ENCODE measurements around the gene NGEF. TPM values are rescaled to one million over a fixed set of nuclear protein-coding genes. Genes with fewer than 3 reads are reported as not detected.
A peak's percentile ranks its signal among the peaks of the same experiment; 100 is the strongest.

The NGEF gene
- total and polyA plus RNA-seq, 4 donors, result 10.6 to 22.6 (median 10.8) TPM

DNA sequence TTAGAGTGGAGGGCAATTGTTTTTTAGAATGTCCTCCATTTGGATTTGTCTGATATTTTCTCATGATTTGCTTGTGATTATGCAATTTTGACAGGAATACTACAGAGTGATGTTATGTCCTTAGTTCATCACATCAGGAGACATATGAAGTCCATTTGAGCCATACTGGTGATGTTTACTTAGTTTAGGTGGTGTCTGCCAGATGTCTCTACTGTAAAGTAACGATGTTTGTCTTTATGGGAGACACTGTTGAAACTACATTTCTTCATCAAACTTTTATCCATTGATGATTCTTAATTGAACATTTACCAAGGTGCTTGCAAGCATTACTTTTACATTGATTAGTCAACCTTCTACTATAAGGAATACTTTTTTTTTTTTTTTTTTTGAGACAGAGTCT, 147.9 kb downstream of the NGEF start:
- Histone ChIP-seq H3K9ac (ENCODE audit: low read depth in 1 of 2, low read length in 2 of 2) (no peak overlapping the region), H3K36me3 (ENCODE audit: control insufficient read depth in 4 of 4, insufficient read depth in 3 of 4, low read depth in 1 of 4, low read length in 3 of 4) (no peaks in the 10 kb centered on the region), H3K4me1 (ENCODE audit: control insufficient read depth in 4 of 4, insufficient read depth in 4 of 4, low read length in 3 of 4) (peaks cover 1 to 14% (median 11%) of the 10 kb centered on the region in 4 donors), H3K4me3 (ENCODE audit: low read depth in 1 of 3, low read length in 3 of 3) (no peak overlapping the region), H3K9me3 (ENCODE audit: control insufficient read depth in 4 of 4, low read length in 3 of 4) (no peaks in the 10 kb centered on the region), H3K27ac (ENCODE audit: low read depth in 1 of 2, low read length in 2 of 2) (no peak overlapping the region), H3K27me3 (ENCODE audit: control insufficient read depth in 4 of 4, insufficient read depth in 4 of 4, low read length in 3 of 4) (no peaks in the 10 kb centered on the region)
- 92% methylated on average over 1 of the region's 1 CpG for WGBS
- DNase-seq (ENCODE audit: low spot score), result no peak
- no peak for TF ChIP-seq YY1 (IDR thresholded peaks at IDR 0.05)
- no peak for TF ChIP-seq FOXA1 (IDR thresholded peaks at IDR 0.05)
- TF ChIP-seq, protein P1, sequence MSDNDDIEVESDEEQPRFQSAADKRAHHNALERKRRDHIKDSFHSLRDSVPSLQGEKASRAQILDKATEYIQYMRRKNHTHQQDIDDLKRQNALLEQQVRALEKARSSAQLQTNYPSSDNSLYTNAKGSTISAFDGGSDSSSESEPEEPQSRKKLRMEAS (IDR thresholded peaks at IDR 0.05), result no peak
- no peak for TF ChIP-seq GABPA (IDR thresholded peaks at IDR 0.05 in 1 of 2, conservative IDR thresholded peaks at IDR 0.05 in 1 of 2)
- TF ChIP-seq NR2F2 (IDR thresholded peaks at IDR 0.05), result no peak
- TF ChIP-seq RAD21 (IDR thresholded peaks at IDR 0.05), result no peak
- TF ChIP-seq RXRA (IDR thresholded peaks at IDR 0.05), result no peak
- no peak for TF ChIP-seq HNF4A (conservative IDR thresholded peaks at IDR 0.05)
- TF ChIP-seq, protein P2, sequence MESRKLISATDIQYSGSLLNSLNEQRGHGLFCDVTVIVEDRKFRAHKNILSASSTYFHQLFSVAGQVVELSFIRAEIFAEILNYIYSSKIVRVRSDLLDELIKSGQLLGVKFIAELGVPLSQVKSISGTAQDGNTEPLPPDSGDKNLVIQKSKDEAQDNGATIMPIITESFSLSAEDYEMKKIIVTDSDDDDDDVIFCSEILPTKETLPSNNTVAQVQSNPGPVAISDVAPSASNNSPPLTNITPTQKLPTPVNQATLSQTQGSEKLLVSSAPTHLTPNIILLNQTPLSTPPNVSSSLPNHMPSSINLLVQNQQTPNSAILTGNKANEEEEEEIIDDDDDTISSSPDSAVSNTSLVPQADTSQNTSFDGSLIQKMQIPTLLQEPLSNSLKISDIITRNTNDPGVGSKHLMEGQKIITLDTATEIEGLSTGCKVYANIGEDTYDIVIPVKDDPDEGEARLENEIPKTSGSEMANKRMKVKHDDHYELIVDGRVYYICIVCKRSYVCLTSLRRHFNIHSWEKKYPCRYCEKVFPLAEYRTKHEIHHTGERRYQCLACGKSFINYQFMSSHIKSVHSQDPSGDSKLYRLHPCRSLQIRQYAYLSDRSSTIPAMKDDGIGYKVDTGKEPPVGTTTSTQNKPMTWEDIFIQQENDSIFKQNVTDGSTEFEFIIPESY (IDR thresholded peaks at IDR 0.05), result no peak
- no peak for TF ChIP-seq EGR1 (IDR thresholded peaks at IDR 0.05; ENCODE audit: low read depth in 2 of 2)
- TF ChIP-seq, protein P3, sequence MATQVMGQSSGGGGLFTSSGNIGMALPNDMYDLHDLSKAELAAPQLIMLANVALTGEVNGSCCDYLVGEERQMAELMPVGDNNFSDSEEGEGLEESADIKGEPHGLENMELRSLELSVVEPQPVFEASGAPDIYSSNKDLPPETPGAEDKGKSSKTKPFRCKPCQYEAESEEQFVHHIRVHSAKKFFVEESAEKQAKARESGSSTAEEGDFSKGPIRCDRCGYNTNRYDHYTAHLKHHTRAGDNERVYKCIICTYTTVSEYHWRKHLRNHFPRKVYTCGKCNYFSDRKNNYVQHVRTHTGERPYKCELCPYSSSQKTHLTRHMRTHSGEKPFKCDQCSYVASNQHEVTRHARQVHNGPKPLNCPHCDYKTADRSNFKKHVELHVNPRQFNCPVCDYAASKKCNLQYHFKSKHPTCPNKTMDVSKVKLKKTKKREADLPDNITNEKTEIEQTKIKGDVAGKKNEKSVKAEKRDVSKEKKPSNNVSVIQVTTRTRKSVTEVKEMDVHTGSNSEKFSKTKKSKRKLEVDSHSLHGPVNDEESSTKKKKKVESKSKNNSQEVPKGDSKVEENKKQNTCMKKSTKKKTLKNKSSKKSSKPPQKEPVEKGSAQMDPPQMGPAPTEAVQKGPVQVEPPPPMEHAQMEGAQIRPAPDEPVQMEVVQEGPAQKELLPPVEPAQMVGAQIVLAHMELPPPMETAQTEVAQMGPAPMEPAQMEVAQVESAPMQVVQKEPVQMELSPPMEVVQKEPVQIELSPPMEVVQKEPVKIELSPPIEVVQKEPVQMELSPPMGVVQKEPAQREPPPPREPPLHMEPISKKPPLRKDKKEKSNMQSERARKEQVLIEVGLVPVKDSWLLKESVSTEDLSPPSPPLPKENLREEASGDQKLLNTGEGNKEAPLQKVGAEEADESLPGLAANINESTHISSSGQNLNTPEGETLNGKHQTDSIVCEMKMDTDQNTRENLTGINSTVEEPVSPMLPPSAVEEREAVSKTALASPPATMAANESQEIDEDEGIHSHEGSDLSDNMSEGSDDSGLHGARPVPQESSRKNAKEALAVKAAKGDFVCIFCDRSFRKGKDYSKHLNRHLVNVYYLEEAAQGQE (IDR thresholded peaks at IDR 0.05), result no peak
- TF ChIP-seq FOXA2 (IDR thresholded peaks at IDR 0.05), result no peak

DNA sequence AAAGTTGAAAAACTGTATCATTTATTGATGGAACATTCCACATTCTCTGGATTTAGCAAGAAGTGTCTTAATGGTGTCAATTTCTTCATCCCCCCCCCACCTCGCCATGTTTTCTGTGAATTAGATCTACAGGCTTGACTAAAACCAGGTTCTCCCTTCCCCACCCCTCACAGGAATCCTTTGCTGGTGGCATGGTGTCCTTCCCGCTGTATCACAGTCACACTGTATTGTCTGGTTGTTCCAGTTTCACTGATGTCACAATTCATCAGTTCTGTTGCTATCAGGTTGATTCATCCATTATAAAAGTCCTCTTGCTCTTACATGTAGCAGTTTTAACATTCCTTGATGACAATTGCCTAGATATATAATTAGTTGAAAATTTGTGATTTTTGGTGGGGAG, 149.1 kb downstream of the NGEF start:
- no peak overlapping the region for H3K9ac ChIP-seq (ENCODE audit: low read depth in 1 of 2, low read length in 2 of 2)
- no peak overlapping the region for H3K27ac ChIP-seq (ENCODE audit: low read depth in 1 of 2, low read length in 2 of 2)
- no peak overlapping the region for H3K4me3 ChIP-seq (ENCODE audit: low read depth in 1 of 3, low read length in 3 of 3)
- H3K9me3 ChIP-seq (ENCODE audit: control insufficient read depth in 4 of 4, low read length in 3 of 4), result no peaks in the 10 kb centered on the region
- H3K4me1 ChIP-seq (ENCODE audit: control insufficient read depth in 4 of 4, insufficient read depth in 4 of 4, low read length in 3 of 4), result peaks cover 3 to 20% (median 11%) of the 10 kb centered on the region in 4 donors
- no peak for DNase-seq (ENCODE audit: low spot score)
- H3K27me3 ChIP-seq (ENCODE audit: control insufficient read depth in 4 of 4, insufficient read depth in 4 of 4, low read length in 3 of 4), result no peaks in the 10 kb centered on the region
- no peak for TF ChIP-seq HNF4A (conservative IDR thresholded peaks at IDR 0.05)
- TF ChIP-seq TAF1 (conservative IDR thresholded peaks at IDR 0.05), result no peak
- no peak for TF ChIP-seq FOXA1 (IDR thresholded peaks at IDR 0.05)
- 98% methylated on average over 2 of the region's 2 CpGs for WGBS
- no peaks in the 10 kb centered on the region for H3K36me3 ChIP-seq (ENCODE audit: control insufficient read depth in 4 of 4, insufficient read depth in 3 of 4, low read depth in 1 of 4, low read length in 3 of 4)

DNA sequence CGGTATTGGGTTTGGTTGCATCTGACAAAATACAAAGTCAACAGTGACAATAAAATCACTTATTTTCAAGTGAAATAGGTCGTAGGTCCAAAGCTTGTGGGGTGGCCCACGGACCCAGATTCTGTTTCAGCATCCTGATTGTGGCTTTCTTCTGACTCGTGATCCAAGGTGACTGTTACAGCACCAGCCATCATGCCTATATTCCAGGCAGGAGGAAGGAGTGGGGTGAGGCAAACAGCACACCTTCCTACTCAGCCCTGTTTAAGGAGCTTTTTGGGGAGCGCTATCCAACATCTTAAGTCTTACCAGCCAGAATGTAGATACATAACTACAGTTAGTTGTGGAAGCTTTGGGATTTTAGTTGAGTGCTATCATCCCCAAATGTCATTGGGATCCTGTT, 151.7 kb downstream of the NGEF start:
- H3K4me3 ChIP-seq (ENCODE audit: low read depth in 1 of 3, low read length in 3 of 3), result no peak overlapping the region
- no peak overlapping the region for H3K9ac ChIP-seq (ENCODE audit: low read depth in 1 of 2, low read length in 2 of 2)
- H3K9me3 ChIP-seq (ENCODE audit: control insufficient read depth in 4 of 4, low read length in 3 of 4), result no peaks in the 10 kb centered on the region
- no peak for DNase-seq (ENCODE audit: low spot score)
- 72% methylated on average over 5 of the region's 5 CpGs for WGBS
- H3K27ac ChIP-seq (ENCODE audit: low read depth in 1 of 2, low read length in 2 of 2), result peak overlapping the region; percentile 71 to 94
- peaks cover 5 to 40% (median 28%) of the 10 kb centered on the region in 4 donors for H3K4me1 ChIP-seq (ENCODE audit: control insufficient read depth in 4 of 4, insufficient read depth in 4 of 4, low read length in 3 of 4)
- TF ChIP-seq FOXA1 (IDR thresholded peaks at IDR 0.05), result no peak
- TF ChIP-seq HNF4G (IDR thresholded peaks at IDR 0.05), result no peak
- no peak for TF ChIP-seq EGR1 (IDR thresholded peaks at IDR 0.05; ENCODE audit: low read depth in 2 of 2)
- no peak for TF ChIP-seq JUND (IDR thresholded peaks at IDR 0.05)
- TF ChIP-seq FOXA2 (IDR thresholded peaks at IDR 0.05), result no peak
- no peak for TF ChIP-seq RXRA (IDR thresholded peaks at IDR 0.05)
- no peak for TF ChIP-seq TAF1 (conservative IDR thresholded peaks at IDR 0.05)
- TF ChIP-seq, protein P4, sequence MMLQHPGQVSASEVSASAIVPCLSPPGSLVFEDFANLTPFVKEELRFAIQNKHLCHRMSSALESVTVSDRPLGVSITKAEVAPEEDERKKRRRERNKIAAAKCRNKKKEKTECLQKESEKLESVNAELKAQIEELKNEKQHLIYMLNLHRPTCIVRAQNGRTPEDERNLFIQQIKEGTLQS (IDR thresholded peaks at IDR 0.05), result no peak
- TF ChIP-seq, protein P3 (IDR thresholded peaks at IDR 0.05), result no peak
- TF ChIP-seq YY1 (IDR thresholded peaks at IDR 0.05), result no peak
- no peak for TF ChIP-seq SP1 (IDR thresholded peaks at IDR 0.05)
- H3K36me3 ChIP-seq (ENCODE audit: control insufficient read depth in 4 of 4, insufficient read depth in 3 of 4, low read depth in 1 of 4, low read length in 3 of 4), result no peaks in the 10 kb centered on the region
- no peaks in the 10 kb centered on the region for H3K27me3 ChIP-seq (ENCODE audit: control insufficient read depth in 4 of 4, insufficient read depth in 4 of 4, low read length in 3 of 4)
